GM23338 (cell line): ENCODE results near the gene ITPR3. TPM values are rescaled to one million over a fixed set of nuclear protein-coding genes. Genes with fewer than 3 reads are reported as not detected.

ENCODE experiments used
- ATAC-seq: fragments of 200-7000 bp; cut with Tn5 transposase; 3 replicates; pipeline ENCODE4 v1.9.1; 2020
- DNase-seq: peaks from one replicate; pipeline ENCODE4 v3.0.0-alpha.2; 2015; ENCODE audit warnings: low spot score
- H2AFZ ChIP-seq: fragments of 200-600 bp; sonication (generic); 2 replicates; pipeline ENCODE4 v1.8.0; 2016; ENCODE audit warnings: antibody characterized with exemption, mild to moderate bottlenecking, moderate library complexity
- H3F3A ChIP-seq: fragments of 200-600 bp; sonication (generic); replicated peaks from 2 replicates; pipeline ENCODE4 v1.8.0; 2017; ENCODE audit warnings: antibody characterized with exemption, mixed run types, low read depth
- H3K27ac ChIP-seq: fragments of 200-600 bp; sonication (generic); 2 replicates; pipeline ENCODE4 v1.6.1; 2016; ENCODE audit warnings: low read depth
- H3K27me3 ChIP-seq: fragments of 200-600 bp; sonication (generic); 2 replicates; pipeline ENCODE4 v1.8.0; 2016; ENCODE audit warnings: mild to moderate bottlenecking, mixed run types, moderate library complexity; ENCODE audit not compliant: insufficient read depth
- H3K36me3 ChIP-seq: fragments of 200-600 bp; sonication (generic); 2 replicates; pipeline ENCODE4 v1.8.0; 2016; ENCODE audit warnings: mild to moderate bottlenecking; ENCODE audit not compliant: insufficient read depth
- H3K4me1 ChIP-seq: fragments of 200-600 bp; sonication (generic); 2 replicates; pipeline ENCODE4 v1.8.0; 2016; ENCODE audit warnings: mild to moderate bottlenecking, moderate library complexity; ENCODE audit not compliant: insufficient read depth
- H3K4me2 ChIP-seq: fragments of 200-600 bp; sonication (generic); 2 replicates; pipeline ENCODE4 v1.7.1; 2017; ENCODE audit warnings: mixed run types
- H3K4me3 ChIP-seq: fragments of 200-600 bp; sonication (generic); 2 replicates; pipeline ENCODE4 v1.6.1; 2016; ENCODE audit warnings: mixed run types
- H3K79me2 ChIP-seq: fragments of 200-600 bp; sonication (generic); replicated peaks from 2 replicates; pipeline ENCODE4 v1.8.0; 2017; ENCODE audit warnings: mild to moderate bottlenecking; ENCODE audit not compliant: insufficient read depth
- H3K9me2 ChIP-seq: fragments of 200-600 bp; sonication (generic); 2 replicates; pipeline ENCODE4 v1.8.0; 2017; ENCODE audit not compliant: insufficient read depth
- H4K20me1 ChIP-seq: fragments of 200-600 bp; sonication (generic); replicated peaks from 2 replicates; pipeline ENCODE4 v1.8.0; 2017; ENCODE audit warnings: mild to moderate bottlenecking; ENCODE audit not compliant: insufficient read depth
- H3K27ac Mint-ChIP-seq: 2 replicates; pipeline ENCODE4 v1.8.0; 2020; ENCODE audit warnings: inconsistent platforms, mild to moderate bottlenecking, moderate library complexity, mixed read lengths
- H3K27me3 Mint-ChIP-seq: 3 replicates; pipeline ENCODE4 v1.8.0; 2022; ENCODE audit warnings: low read depth, mild to moderate bottlenecking, moderate library complexity, mixed read lengths, inconsistent platforms; ENCODE audit not compliant: insufficient read depth, poor library complexity
- H3K36me3 Mint-ChIP-seq: 3 replicates; pipeline ENCODE4 v1.8.0; 2021; ENCODE audit warnings: low read depth, mild to moderate bottlenecking, inconsistent platforms, moderate library complexity, mixed read lengths
- H3K4me1 Mint-ChIP-seq: 3 replicates; pipeline ENCODE4 v1.8.0; 2020; ENCODE audit warnings: mild to moderate bottlenecking, inconsistent platforms, mixed read lengths
- H3K4me3 Mint-ChIP-seq: 3 replicates; pipeline ENCODE4 v1.8.0; 2021; ENCODE audit warnings: moderate library complexity, mild to moderate bottlenecking, inconsistent platforms, mixed read lengths
- H3K9me3 Mint-ChIP-seq: 3 replicates; pipeline ENCODE4 v1.8.0; 2020; ENCODE audit warnings: moderate library complexity, mild to moderate bottlenecking, inconsistent platforms, mixed read lengths
- EZH2phosphoT487 ChIP-seq: fragments of 200-600 bp; sonication (generic); IDR thresholded peaks from one replicate; pipeline ENCODE4 v1.8.1; 2018; ENCODE audit warnings: antibody characterized with exemption; ENCODE audit not compliant: unreplicated experiment
- POLR2AphosphoS5 ChIP-seq: IDR thresholded peaks from 2 replicates; pipeline ENCODE4 v1.6.1; 2016; ENCODE audit warnings: antibody characterized with exemption, low read depth
- STAT1 ChIP-seq: IDR thresholded peaks from one replicate; pipeline ENCODE4 v1.6.1; 2016; ENCODE audit warnings: antibody characterized with exemption; ENCODE audit not compliant: unreplicated experiment
- ZNF331 ChIP-seq: fragments of 250-450 bp; sonication (Bioruptor Pico); IDR thresholded peaks from 2 replicates; pipeline ENCODE4 v1.5.0; 2020; ENCODE audit warnings: low read depth, mild to moderate bottlenecking, moderate library complexity
- polyA plus RNA-seq: library from polyadenylated mRNA; unstranded; fragments of >200 nt; fragmentation: Nextera tagmentation; extraction: Ambion mirVana; gene quantifications from 2 replicates; pipeline ENCODE4 v1.2.1, GENCODE V29; 2016
- total RNA-seq: library from RNA; depleted of rRNA; stranded (reverse); fragments of >200 nt; shearing (Covaris generic); gene quantifications from 2 replicates; pipeline ENCODE4 v1.2.3, GENCODE V29; 2014
- TF ChIP-seq, protein P1 (sequence below), 2 experiments: fragments of 200-600 bp in 1 of 2; sonication (generic) in 1 of 2; conservative IDR thresholded peaks; 2 replicates each; pipeline versions ENCODE4 v1.5.1 to v1.6.1; 2016 to 2017; ENCODE audit warnings: antibody characterized with exemption in 2 of 2, low read depth in 2 of 2, mild to moderate bottlenecking in 2 of 2, moderate library complexity in 1 of 2
- TF ChIP-seq, protein P2 (sequence below): IDR thresholded peaks from 2 replicates; pipeline ENCODE4 v1.6.1; 2016; ENCODE audit warnings: antibody characterized with exemption
- TF ChIP-seq, protein P3 (sequence below): fragments of 250-450 bp; sonication (Bioruptor Pico); IDR thresholded peaks from 2 replicates; pipeline ENCODE4 v1.5.0; 2020; ENCODE audit warnings: mild to moderate bottlenecking, moderate library complexity

ITPR3 gene
- total and polyA plus RNA-seq, 2 experiments from 2014 or later: 7.3 to 31.9 TPM

DNA sequence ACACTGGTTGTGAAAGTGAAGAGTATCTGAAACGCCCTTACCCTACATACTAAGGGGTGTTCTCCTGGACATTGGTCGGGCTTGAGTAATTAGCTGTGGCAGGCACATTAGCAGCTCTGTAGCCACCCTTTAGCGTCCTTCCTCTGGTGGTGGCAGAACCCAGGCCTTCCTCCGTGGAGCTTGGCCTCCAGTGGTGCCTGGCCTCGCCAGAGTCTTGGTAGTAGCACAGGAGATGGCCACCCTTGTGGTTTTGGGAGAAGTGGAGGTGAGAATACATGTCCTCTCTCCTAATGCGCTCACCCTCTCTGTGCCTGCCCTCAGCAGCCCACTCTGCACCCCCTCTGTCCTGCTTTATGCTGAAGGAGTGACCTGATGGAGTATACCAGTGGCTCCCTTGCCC lies 107.9 kb downstream of the ITPR3 start:
- Mint-ChIP-seq H3K4me1 (peaks cover 19% of the 10 kb centered on the region), H3K36me3 (no peaks in the 10 kb centered on the region), H3K4me3 (no peak overlapping the region), H3K9me3 (no peaks in the 10 kb centered on the region), H3K27me3 (peaks cover 12% of the 10 kb centered on the region), H3K27ac (no peak overlapping the region)
- no peaks in the 10 kb centered on the region for H3K4me1 ChIP-seq
- no peaks in the 10 kb centered on the region for H3K36me3 ChIP-seq
- DNase-seq: no peak
- no peaks in the 10 kb centered on the region for H3K79me2 ChIP-seq
- ATAC-seq: no peak
- H4K20me1 ChIP-seq: no peaks in the 10 kb centered on the region
- H3K4me3 ChIP-seq: no peak overlapping the region
- no peak overlapping the region for H3K4me2 ChIP-seq
- H3K27ac ChIP-seq: no peak overlapping the region
- TF ChIP-seq, protein P1, sequence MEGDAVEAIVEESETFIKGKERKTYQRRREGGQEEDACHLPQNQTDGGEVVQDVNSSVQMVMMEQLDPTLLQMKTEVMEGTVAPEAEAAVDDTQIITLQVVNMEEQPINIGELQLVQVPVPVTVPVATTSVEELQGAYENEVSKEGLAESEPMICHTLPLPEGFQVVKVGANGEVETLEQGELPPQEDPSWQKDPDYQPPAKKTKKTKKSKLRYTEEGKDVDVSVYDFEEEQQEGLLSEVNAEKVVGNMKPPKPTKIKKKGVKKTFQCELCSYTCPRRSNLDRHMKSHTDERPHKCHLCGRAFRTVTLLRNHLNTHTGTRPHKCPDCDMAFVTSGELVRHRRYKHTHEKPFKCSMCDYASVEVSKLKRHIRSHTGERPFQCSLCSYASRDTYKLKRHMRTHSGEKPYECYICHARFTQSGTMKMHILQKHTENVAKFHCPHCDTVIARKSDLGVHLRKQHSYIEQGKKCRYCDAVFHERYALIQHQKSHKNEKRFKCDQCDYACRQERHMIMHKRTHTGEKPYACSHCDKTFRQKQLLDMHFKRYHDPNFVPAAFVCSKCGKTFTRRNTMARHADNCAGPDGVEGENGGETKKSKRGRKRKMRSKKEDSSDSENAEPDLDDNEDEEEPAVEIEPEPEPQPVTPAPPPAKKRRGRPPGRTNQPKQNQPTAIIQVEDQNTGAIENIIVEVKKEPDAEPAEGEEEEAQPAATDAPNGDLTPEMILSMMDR (conservative IDR thresholded peaks at IDR 0.05; ENCODE audit: low read depth in 2 of 2): no peak
- TF ChIP-seq, protein P2, sequence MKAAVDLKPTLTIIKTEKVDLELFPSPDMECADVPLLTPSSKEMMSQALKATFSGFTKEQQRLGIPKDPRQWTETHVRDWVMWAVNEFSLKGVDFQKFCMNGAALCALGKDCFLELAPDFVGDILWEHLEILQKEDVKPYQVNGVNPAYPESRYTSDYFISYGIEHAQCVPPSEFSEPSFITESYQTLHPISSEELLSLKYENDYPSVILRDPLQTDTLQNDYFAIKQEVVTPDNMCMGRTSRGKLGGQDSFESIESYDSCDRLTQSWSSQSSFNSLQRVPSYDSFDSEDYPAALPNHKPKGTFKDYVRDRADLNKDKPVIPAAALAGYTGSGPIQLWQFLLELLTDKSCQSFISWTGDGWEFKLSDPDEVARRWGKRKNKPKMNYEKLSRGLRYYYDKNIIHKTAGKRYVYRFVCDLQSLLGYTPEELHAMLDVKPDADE: no peak
- H3F3A ChIP-seq: no peaks in the 10 kb centered on the region
- no peaks in the 10 kb centered on the region for H3K9me2 ChIP-seq
- no peaks in the 10 kb centered on the region for H3K27me3 ChIP-seq
- H2AFZ ChIP-seq: no peak overlapping the region

DNA sequence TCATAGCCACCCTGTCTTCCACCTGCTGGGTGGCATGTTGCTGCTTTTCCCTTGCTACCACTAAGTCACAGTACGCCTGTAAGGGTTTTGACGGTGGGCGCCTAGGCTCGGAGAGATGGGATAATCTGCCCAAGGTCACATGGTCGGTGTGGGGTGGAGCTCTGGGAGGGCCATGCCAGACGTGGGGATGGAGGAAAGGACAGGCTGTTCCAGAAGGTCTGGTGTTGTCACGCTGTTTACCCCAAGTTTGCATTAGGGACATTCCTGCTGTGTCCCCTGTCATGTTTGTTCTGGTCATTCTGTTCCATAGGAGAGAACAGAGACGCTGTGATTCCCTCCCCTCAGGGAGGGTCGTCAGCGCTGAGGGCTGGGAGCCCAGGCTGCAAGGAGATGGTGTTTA lies 109.5 kb downstream of the ITPR3 start:
- Histone ChIP-seq H3K9me2 (no peaks in the 10 kb centered on the region), H3K4me3 (no peak overlapping the region), H3F3A (no peaks in the 10 kb centered on the region), H3K4me1 (no peaks in the 10 kb centered on the region), H3K27me3 (no peaks in the 10 kb centered on the region), H3K36me3 (no peaks in the 10 kb centered on the region), H3K27ac (no peak overlapping the region), H3K4me2 (no peak overlapping the region), H2AFZ (0 out of 2 replicates have a peak overlapping the region, but pooled peaks have one; percentile 43), H4K20me1 (no peaks in the 10 kb centered on the region), H3K79me2 (no peaks in the 10 kb centered on the region)
- DNase-seq (no peak), ATAC-seq (no peak)
- no peaks in the 10 kb centered on the region for H3K9me3 Mint-ChIP-seq
- no peak overlapping the region for H3K27ac Mint-ChIP-seq
- H3K4me1 Mint-ChIP-seq: peaks cover 8% of the 10 kb centered on the region
- no peak for TF ChIP-seq ZNF331 (CRISPR knock-in tag)
- no peak for TF ChIP-seq STAT1
- no peak for TF ChIP-seq POLR2AphosphoS5
- H3K4me3 Mint-ChIP-seq: no peak overlapping the region
- H3K36me3 Mint-ChIP-seq: no peaks in the 10 kb centered on the region
- peaks cover 9% of the 10 kb centered on the region for H3K27me3 Mint-ChIP-seq

DNA sequence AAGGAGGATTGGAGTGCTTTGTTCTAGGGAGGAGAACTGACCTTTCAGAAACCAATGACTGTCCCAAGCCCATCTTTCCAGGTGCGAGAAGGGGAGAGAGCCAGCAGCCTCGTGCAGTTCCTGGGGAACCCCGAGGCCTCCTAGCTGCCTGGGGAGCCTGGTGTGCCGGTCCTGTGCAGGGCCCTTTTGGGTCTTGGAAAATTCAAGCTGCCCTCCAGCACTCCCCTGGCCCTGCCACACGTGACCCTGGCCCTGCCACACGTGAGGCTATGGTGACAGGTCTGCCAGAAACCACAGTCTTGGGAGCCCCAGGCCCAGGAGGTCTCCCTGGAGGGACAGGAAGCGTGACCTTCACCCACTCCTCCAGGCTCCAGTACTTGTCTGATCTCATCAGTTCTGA lies 109.9 kb downstream of the ITPR3 start:
- H3K27me3 Mint-ChIP-seq: peaks cover 9% of the 10 kb centered on the region
- Histone ChIP-seq H3F3A (no peaks in the 10 kb centered on the region), H3K27me3 (no peaks in the 10 kb centered on the region), H3K9me2 (no peaks in the 10 kb centered on the region), H3K4me1 (no peaks in the 10 kb centered on the region), H3K4me2 (no peak overlapping the region), H4K20me1 (no peaks in the 10 kb centered on the region), H3K4me3 (no peak overlapping the region), H3K79me2 (no peaks in the 10 kb centered on the region), H3K36me3 (no peaks in the 10 kb centered on the region), H2AFZ (0 out of 2 replicates have a peak overlapping the region, but pooled peaks have one; percentile 43), H3K27ac (no peak overlapping the region)
- H3K9me3 Mint-ChIP-seq: no peaks in the 10 kb centered on the region
- no peak for ATAC-seq
- H3K27ac Mint-ChIP-seq: no peak overlapping the region
- no peak for DNase-seq
- no peak overlapping the region for H3K4me3 Mint-ChIP-seq
- H3K36me3 Mint-ChIP-seq: no peaks in the 10 kb centered on the region
- peaks cover 5% of the 10 kb centered on the region; the same call in 2 of the 3 replicates for H3K4me1 Mint-ChIP-seq
- no peak for TF ChIP-seq EZH2phosphoT487
- TF ChIP-seq, protein P3, sequence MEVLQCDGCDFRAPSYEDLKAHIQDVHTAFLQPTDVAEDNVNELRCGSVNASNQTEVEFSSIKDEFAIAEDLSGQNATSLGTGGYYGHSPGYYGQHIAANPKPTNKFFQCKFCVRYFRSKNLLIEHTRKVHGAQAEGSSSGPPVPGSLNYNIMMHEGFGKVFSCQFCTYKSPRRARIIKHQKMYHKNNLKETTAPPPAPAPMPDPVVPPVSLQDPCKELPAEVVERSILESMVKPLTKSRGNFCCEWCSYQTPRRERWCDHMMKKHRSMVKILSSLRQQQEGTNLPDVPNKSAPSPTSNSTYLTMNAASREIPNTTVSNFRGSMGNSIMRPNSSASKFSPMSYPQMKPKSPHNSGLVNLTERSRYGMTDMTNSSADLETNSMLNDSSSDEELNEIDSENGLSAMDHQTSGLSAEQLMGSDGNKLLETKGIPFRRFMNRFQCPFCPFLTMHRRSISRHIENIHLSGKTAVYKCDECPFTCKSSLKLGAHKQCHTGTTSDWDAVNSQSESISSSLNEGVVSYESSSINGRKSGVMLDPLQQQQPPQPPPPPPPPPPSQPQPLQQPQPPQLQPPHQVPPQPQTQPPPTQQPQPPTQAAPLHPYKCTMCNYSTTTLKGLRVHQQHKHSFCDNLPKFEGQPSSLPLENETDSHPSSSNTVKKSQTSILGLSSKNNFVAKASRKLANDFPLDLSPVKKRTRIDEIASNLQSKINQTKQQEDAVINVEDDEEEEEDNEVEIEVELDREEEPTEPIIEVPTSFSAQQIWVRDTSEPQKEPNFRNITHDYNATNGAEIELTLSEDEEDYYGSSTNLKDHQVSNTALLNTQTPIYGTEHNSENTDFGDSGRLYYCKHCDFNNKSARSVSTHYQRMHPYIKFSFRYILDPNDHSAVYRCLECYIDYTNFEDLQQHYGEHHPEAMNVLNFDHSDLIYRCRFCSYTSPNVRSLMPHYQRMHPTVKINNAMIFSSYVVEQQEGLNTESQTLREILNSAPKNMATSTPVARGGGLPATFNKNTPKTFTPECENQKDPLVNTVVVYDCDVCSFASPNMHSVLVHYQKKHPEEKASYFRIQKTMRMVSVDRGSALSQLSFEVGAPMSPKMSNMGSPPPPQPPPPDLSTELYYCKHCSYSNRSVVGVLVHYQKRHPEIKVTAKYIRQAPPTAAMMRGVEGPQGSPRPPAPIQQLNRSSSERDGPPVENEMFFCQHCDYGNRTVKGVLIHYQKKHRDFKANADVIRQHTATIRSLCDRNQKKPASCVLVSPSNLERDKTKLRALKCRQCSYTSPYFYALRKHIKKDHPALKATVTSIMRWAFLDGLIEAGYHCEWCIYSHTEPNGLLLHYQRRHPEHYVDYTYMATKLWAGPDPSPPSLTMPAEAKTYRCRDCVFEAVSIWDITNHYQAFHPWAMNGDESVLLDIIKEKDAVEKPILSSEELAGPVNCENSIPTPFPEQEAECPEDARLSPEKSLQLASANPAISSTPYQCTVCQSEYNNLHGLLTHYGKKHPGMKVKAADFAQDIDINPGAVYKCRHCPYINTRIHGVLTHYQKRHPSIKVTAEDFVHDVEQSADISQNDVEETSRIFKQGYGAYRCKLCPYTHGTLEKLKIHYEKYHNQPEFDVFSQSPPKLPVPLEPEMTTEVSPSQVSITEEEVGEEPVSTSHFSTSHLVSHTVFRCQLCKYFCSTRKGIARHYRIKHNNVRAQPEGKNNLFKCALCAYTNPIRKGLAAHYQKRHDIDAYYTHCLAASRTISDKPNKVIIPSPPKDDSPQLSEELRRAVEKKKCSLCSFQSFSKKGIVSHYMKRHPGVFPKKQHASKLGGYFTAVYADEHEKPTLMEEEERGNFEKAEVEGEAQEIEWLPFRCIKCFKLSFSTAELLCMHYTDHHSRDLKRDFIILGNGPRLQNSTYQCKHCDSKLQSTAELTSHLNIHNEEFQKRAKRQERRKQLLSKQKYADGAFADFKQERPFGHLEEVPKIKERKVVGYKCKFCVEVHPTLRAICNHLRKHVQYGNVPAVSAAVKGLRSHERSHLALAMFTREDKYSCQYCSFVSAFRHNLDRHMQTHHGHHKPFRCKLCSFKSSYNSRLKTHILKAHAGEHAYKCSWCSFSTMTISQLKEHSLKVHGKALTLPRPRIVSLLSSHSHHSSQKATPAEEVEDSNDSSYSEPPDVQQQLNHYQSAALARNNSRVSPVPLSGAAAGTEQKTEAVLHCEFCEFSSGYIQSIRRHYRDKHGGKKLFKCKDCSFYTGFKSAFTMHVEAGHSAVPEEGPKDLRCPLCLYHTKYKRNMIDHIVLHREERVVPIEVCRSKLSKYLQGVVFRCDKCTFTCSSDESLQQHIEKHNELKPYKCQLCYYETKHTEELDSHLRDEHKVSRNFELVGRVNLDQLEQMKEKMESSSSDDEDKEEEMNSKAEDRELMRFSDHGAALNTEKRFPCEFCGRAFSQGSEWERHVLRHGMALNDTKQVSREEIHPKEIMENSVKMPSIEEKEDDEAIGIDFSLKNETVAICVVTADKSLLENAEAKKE (CRISPR knock-in tag): no peak
